Measurements from ENCODE around the gene ZNF280D. TPM values are rescaled to one million over a fixed set of nuclear protein-coding genes. Genes with fewer than 3 reads are reported as not detected.
A peak's percentile ranks its signal among the peaks of the same experiment; 100 is the strongest.

ZNF280D gene
- total and polyA plus RNA-seq, 2 experiments from 2014 or later, result 8.0 to 24.6 TPM

DNA sequence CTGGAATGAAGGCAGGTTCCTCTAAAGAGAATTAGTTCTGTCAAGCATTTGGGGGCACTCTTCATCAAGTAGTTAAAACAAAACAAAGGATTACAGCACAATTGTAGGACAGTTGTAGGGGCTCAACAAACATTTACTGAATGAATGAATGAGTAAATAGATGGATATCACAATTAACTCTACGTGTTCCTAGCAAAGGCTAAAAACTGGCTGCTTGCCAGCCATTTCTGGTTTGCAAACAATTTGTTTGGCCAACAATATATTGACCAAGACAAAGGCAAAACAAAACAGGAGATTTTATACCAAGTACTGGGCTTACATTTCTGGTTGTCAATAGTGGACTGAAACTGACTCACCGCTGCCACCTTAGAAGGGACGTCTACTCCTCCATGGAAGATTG is 116.8 kb downstream of the ZNF280D start:
- H3K9me3 ChIP-seq (ENCODE audit: low read depth), result no peaks in the 10 kb centered on the region
- H3K4me1 ChIP-seq (ENCODE audit: insufficient read depth), result no peaks in the 10 kb centered on the region
- no peaks in the 10 kb centered on the region for H3K9me2 ChIP-seq (ENCODE audit: insufficient read depth)
- WGBS, 2 experiments (ENCODE audit: low coverage in 1 of 2, low lambda C conversion rate in 2 of 2, missing lambda C conversion rate in 2 of 2), result 67 to 69% methylated on average over 3 of the region's 3 CpGs
- no peak overlapping the region for H3K27ac ChIP-seq
- no peaks in the 10 kb centered on the region for H3K27me3 ChIP-seq (replicated peaks; ENCODE audit: insufficient read depth)
- no peak overlapping the region for H2AFZ ChIP-seq
- H3F3A ChIP-seq (ENCODE audit: insufficient read depth), result no peaks in the 10 kb centered on the region
- no peak for TF ChIP-seq EZH2phosphoT487 (IDR thresholded peaks at IDR 0.05; ENCODE audit: insufficient read depth, low read depth)
- TF ChIP-seq EZH2 (IDR thresholded peaks at IDR 0.05; ENCODE audit: insufficient read depth, poor library complexity, severe bottlenecking), result no peak
- no peaks in the 10 kb centered on the region for H4K20me1 ChIP-seq (ENCODE audit: insufficient read depth)
- H3K36me3 ChIP-seq (ENCODE audit: low read depth), result no peaks in the 10 kb centered on the region
- DNase-seq, result peak; percentile 1
- H3K79me2 ChIP-seq (ENCODE audit: insufficient read depth), result no peaks in the 10 kb centered on the region
- no peak overlapping the region for H3K4me2 ChIP-seq (ENCODE audit: unreplicated experiment)
- no peak overlapping the region for H3K9ac ChIP-seq
- H3K4me3 ChIP-seq, result no peak overlapping the region
- in situ Hi-C loops (cut with MboI), result loop anchor here (25.0 kb wide), 1 partner anchor 104 kb away; no protein-coding TSS in a partner anchor

DNA sequence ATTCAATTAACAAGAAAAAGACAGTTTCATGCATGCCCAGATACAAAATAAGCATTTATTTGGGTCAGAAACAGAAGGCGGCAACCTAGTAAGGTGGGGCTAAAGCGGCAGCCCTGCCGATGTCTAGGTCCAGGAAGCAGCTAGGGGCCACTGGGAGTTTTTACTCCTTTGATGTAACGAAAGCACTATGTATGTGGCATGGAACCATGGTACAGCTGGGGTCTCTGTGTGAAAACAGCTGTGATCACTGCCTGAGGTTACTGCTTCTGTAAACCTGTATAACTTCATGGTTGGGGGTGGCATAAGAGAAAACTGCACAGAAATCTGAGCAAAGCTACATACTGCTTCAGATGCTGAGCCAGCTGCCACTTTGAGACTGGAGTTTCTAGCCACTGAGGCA is 119.5 kb downstream of the ZNF280D start:
- in situ Hi-C loops (cut with MboI), result loop anchor here (25.0 kb wide), 1 partner anchor 102 kb away; no protein-coding TSS in a partner anchor
- no peaks in the 10 kb centered on the region for H3K4me1 ChIP-seq (ENCODE audit: insufficient read depth)
- no peak overlapping the region for H2AFZ ChIP-seq
- H3K36me3 ChIP-seq (ENCODE audit: low read depth), result no peaks in the 10 kb centered on the region
- H3K4me2 ChIP-seq (ENCODE audit: unreplicated experiment), result no peak overlapping the region
- TF ChIP-seq EZH2phosphoT487 (IDR thresholded peaks at IDR 0.05; ENCODE audit: insufficient read depth, low read depth) (no peak), EZH2 (IDR thresholded peaks at IDR 0.05; ENCODE audit: insufficient read depth, poor library complexity, severe bottlenecking) (no peak)
- no peaks in the 10 kb centered on the region for H3F3A ChIP-seq (ENCODE audit: insufficient read depth)
- 96 to 99% methylated on average over 4 of the region's 4 CpGs for WGBS, 2 experiments (ENCODE audit: low coverage in 1 of 2, low lambda C conversion rate in 2 of 2, missing lambda C conversion rate in 2 of 2)
- no peaks in the 10 kb centered on the region for H3K9me3 ChIP-seq (ENCODE audit: low read depth)
- no peak overlapping the region for H3K4me3 ChIP-seq
- DNase-seq, result no peak
- H3K9ac ChIP-seq, result no peak overlapping the region
- no peaks in the 10 kb centered on the region for H3K27me3 ChIP-seq (replicated peaks; ENCODE audit: insufficient read depth)
- H3K27ac ChIP-seq, result no peak overlapping the region
- H4K20me1 ChIP-seq (ENCODE audit: insufficient read depth), result no peaks in the 10 kb centered on the region
- no peaks in the 10 kb centered on the region for H3K9me2 ChIP-seq (ENCODE audit: insufficient read depth)
- no peaks in the 10 kb centered on the region for H3K79me2 ChIP-seq (ENCODE audit: insufficient read depth)

DNA sequence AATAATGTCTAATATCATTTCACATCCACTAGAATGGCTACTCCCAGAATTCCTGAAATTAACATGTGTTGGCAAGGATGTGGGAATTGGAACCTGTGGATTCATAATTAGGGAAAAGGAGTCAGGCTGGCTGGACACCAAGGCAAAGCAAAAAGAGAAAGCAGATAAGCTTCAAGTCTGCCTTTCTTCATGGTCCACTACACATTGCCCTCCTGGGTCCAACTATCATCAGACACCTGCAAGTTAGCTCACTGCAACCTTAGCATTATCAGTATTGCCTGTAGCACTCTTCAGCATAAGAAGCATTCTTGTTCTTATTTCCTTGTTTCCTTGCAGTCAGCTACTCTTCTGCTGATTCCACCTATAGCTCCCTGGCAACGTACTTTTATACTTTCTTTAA is 124.3 kb downstream of the ZNF280D start:
- Histone ChIP-seq H3K4me3 (no peak overlapping the region), H3K9me3 (ENCODE audit: low read depth) (no peaks in the 10 kb centered on the region), H3K9me2 (ENCODE audit: insufficient read depth) (no peaks in the 10 kb centered on the region), H3K9ac (no peak overlapping the region), H3K36me3 (ENCODE audit: low read depth) (no peaks in the 10 kb centered on the region), H3K79me2 (ENCODE audit: insufficient read depth) (no peaks in the 10 kb centered on the region), H4K20me1 (ENCODE audit: insufficient read depth) (no peaks in the 10 kb centered on the region), H2AFZ (no peak overlapping the region), H3K27ac (no peak overlapping the region), H3K27me3 (replicated peaks; ENCODE audit: insufficient read depth) (no peaks in the 10 kb centered on the region), H3K4me1 (ENCODE audit: insufficient read depth) (no peaks in the 10 kb centered on the region), H3F3A (ENCODE audit: insufficient read depth) (no peaks in the 10 kb centered on the region), H3K4me2 (ENCODE audit: unreplicated experiment) (no peak overlapping the region)
- DNase-seq, result no peak
- in situ Hi-C loops (cut with MboI), result loop anchor here (25.0 kb wide), 1 partner anchor 97 kb away; no protein-coding TSS in a partner anchor
- TF ChIP-seq EZH2phosphoT487 (IDR thresholded peaks at IDR 0.05; ENCODE audit: insufficient read depth, low read depth), result no peak
- WGBS, 2 experiments (ENCODE audit: low coverage in 1 of 2, low lambda C conversion rate in 2 of 2, missing lambda C conversion rate in 2 of 2), result 69 to 73% methylated on average over 1 of the region's 1 CpG

DNA sequence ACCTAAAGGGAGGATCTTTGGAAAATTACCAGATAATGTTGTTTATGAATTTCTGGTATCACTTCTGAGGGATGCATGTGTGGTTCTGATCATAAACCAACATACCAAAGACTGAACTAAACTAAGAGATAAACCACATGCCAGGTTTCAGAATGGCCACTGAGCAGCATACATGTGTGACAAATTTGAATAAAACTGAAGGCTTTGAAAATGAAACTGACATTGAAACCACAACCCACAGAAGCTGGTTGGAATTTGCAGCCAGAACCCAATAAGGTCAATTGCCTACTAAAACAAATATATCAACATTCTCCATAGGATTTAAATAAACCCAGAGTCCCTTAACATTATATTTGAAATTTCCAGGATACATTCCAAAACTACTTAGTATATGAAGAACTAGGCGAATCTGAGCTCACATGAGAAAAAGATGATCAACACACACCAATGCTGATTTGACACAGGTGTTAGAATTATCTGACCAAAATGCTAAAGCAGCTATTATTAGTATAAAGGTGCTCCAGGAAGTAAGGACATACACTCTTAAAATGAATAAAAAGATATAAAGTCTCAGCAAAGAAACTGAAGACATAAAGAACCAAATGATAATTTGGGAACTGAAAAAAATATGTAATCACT is 125.0 kb downstream of the ZNF280D start:
- H3K9me2 ChIP-seq (ENCODE audit: insufficient read depth), result no peaks in the 10 kb centered on the region
- no peaks in the 10 kb centered on the region for H3K27me3 ChIP-seq (replicated peaks; ENCODE audit: insufficient read depth)
- H3K4me1 ChIP-seq (ENCODE audit: insufficient read depth), result no peaks in the 10 kb centered on the region
- H3K4me3 ChIP-seq, result no peak overlapping the region
- H3K27ac ChIP-seq, result no peak overlapping the region
- no peak overlapping the region for H3K4me2 ChIP-seq (ENCODE audit: unreplicated experiment)
- no peak overlapping the region for H3K9ac ChIP-seq
- H3F3A ChIP-seq (ENCODE audit: insufficient read depth), result no peaks in the 10 kb centered on the region
- in situ Hi-C loops (cut with MboI), result loop anchor here (25.0 kb wide), 1 partner anchor 96 kb away; no protein-coding TSS in a partner anchor
- H3K36me3 ChIP-seq (ENCODE audit: low read depth), result no peaks in the 10 kb centered on the region
- H3K79me2 ChIP-seq (ENCODE audit: insufficient read depth), result no peaks in the 10 kb centered on the region
- TF ChIP-seq EZH2phosphoT487 (IDR thresholded peaks at IDR 0.05; ENCODE audit: insufficient read depth, low read depth), result no peak
- TF ChIP-seq EZH2 (IDR thresholded peaks at IDR 0.05; ENCODE audit: insufficient read depth, poor library complexity, severe bottlenecking), result no peak
- H3K9me3 ChIP-seq (ENCODE audit: low read depth), result no peaks in the 10 kb centered on the region
- H2AFZ ChIP-seq, result no peak overlapping the region
- WGBS, 2 experiments (ENCODE audit: low coverage in 1 of 2, low lambda C conversion rate in 2 of 2, missing lambda C conversion rate in 2 of 2), result 70 to 78% methylated on average over 1 of the region's 1 CpG
- DNase-seq, result no peak
- H4K20me1 ChIP-seq (ENCODE audit: insufficient read depth), result no peaks in the 10 kb centered on the region

Data from GM23248 (cell line).